ENCODE results near the gene TNNC1.

TNNC1 gene

DNA sequence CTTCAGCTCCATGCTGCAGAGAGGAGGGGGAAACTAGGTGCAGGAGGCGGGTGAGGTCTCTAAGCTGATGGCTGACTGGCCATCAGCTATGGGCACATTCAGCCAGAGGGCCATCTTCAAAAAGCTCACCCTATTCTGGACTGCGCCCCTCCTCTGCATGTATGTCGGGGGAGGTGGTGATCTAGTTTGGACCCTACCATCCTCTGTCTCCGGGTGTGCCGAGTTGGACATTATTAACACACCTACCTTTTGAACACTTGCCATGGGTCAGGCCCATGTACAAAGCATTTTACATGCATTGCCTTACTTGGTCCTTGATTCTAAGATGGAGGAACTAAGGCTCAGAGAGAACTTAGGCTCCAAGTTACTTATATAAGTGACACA is 3.0 kb upstream of the TNNC1 start:
- DNase-seq: no peak

DNA sequence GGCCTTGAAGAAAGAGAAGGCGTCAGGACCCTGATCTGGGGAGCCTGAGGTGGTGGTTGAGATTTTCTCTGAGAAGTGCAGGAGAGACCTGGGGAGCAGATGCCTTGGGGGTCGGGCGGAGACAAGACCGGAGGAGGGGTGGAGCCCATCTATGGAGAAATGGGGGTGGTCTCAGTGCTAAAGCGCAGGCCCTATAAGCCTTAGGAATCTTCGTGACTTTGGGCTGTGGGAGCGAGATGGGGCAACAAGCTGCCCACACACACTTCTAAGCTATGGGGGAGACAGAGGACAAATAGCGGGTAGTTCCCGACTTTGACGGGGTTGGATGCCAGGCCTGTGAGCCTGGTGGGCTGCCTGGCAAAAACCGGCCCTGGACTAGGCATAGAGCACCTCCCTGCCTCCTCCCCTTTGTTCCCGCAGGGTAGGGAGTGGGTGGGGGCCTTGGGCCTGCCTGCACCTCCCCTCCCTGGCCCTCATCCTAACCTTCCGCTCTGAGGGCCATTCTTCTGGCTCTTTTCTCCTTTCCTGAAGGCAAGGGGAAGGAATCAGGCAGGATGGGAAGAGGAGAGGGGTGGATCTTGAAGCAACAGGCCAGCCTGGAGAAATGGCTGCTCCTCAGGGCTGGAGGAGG is 2.4 kb upstream of the TNNC1 start:
- DNase-seq: no peak

DNA sequence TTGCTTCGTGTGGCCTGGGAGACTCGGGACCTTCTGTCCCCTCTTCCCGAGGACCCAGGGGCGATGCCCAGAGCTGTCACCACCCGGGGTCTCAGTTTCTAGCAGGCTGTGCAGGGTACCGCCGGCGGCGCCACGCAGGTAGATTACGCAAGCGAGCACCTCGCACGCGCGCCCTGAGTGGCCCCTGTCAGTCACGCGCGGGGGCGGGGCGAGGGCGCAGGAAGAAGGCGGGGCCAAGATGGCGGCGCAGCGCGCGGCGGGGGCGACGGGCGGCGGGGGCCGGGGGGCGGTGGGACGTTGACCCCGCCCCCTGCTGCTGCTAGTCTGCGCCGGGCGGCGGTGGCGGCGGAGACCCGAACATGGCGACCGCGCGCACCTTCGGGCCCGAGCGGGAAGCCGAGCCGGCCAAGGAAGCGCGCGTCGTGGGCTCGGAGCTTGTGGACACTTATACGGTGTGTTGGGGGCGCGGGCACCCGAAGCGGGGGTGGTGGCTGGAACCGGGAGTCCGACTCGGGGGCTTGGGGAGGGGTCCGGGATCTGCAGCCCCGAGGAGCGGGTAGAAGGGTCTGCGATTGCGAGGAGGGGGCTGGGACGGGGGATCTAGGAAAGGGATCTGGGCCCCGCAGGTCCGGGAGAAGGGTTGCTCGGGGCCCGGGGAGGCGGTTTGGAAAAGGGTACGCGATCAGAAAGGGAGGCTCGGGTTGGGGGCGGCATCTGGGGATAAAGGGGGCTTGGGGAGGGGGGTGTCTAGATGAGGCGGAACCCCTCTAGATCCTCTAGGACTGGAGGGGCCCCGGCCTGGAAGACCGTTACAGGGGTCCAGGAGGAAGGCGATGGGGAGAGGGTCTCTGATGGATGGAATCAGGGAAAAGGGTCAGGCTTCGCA is 1.7 kb upstream of the TNNC1 start, which contains the start of gene NISCH:
NISCH (plus strand) TSS at position 322 of the 886 bp plus-strand sequence; CDS start at position 360, 38 bp downstream.
- peak; percentile 38 for DNase-seq

DNA sequence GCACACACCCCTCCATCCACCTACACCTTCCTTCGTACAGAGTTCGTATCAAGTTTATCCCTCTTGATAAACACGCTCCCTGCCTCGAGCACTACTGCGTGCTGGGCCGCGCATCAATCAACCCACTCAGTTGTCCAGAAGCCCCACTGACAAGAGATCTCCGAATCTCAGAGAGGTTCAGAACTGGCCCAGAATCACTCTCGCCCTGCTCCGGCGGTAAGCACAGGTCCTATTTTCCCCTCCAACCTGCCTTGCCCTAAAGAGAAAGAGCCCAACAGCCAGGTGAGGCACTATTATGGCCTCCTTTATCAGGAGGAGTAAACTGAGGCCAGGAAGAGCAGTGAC is 1.1 kb upstream of the TNNC1 start:
- DNase-seq: no peak

DNA sequence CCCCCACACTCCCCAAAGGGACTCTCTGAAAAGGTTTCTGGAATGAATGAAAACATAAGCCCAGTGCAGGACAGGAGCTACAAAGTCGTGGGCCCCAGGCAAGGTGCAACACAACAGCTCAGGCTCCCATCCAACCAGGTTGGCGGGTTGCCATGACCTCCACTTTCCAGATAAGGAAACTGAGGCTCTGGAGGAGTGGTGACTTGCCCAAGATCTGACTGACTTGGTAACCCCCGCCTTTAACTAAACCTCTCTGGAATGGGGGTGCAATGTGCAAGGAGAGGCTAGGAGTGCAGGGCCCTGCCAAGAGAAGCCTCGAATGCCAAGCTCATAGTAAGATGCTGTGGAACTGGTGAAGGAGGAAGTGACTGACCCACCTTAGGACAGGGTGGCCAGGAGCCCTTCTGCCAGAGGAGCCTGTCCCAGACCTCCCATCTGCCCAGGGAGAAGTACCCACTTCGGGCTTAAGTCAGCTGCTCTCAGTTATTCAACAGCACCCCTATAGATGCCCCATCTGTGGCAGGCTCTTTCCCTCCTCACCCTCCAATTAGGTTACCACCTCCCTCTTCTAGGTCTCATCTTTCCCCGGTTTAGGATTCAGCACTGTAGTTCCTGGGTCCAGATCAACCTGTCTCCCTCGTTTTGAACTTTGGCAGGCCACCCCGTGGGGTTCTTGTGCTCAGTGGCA is 553 bp upstream of the TNNC1 start:
- DNase-seq: no peak

DNA sequence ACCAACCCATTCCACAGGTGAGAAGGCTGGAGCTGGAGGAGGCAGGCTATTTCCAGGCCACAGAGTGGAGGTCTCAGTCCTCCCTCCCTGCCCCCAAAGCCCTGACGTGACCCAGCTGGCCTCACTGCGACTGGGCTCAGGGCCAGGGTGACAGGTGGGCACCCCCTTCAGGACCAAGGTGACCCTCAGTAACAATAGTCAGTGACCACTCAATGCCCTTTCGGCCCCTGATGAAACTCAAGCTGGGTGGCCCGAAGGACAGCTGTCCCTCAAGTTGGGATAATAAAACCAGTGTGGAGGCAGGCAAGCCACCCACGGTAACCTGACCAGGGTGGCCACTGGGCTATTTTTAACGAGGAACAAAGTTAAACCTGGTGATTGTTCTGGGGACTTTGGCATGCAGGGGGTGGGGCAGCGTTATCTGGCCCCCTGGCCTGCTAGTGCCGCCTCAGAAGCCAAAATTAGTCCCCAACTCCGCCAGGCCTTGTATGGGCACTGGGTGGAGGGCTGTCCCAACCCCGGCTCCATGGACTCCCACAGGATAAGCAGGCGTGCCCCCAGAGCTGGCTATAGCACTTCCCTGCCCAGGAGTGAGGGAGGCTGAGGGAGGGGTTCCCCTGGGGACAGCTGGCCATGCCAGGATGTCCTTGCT is 1.1 kb downstream of the TNNC1 start:
- no peak for DNase-seq

DNA sequence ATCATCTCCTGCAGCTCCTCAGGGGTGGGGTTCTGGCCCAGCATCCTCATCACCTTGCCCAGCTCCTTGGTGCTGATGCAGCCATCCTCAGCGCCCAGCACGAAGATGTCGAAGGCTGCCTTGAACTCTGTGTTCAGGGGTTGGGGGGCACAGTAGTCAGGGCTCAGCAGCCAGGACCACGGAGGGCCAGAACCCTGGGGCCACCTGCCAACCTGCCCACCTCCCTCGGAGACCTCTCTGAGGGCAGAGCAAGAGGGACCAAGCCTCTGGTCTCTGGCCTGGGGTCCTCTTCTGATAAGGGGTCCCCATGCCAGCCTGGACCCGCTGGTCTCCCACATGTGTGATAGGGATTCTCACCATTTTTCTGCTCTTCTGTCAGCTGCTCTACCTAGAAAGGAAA is 1.7 kb downstream of the TNNC1 start:
- DNase-seq: no peak

DNA sequence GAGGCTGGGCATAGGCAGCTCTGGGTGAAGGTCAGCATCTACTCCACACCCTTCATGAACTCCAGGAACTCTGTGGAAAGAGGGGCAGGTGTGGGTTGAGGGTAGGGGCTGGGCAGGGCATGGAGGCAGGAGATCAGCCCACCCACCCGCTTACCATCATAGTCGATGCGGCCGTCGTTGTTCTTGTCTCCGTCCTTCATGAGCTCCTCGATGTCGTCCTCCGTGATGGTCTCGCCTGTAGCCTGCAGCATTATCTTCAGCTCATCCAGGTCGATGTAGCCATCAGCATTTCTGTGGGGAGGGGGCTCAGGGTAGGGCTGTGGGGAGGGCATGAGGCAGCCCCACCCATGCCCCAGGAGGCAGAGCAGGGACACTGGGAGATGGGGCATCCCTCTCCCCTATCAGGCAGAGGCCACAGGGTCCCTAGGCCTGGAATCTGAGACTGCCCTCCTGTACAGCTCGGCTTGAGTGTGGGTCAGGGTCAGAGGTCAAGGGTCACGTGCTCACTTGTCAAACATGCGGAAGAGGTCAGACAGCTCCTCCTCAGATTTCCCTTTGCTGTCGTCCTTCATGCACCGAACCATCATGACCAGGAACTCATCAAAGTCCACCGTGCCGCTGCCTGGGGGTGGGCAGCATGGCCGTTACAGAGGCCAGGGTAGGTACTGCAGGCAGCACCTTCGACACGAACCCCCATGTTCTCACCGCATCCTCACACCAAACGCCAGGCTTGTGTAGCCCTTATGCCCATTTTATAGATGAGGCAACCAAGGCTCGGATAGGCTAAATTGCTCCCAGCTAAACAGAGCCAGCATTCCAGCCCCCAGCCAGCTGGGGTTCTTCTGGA is 2.4 kb downstream of the TNNC1 start:
- DNase-seq: no peak

DNA sequence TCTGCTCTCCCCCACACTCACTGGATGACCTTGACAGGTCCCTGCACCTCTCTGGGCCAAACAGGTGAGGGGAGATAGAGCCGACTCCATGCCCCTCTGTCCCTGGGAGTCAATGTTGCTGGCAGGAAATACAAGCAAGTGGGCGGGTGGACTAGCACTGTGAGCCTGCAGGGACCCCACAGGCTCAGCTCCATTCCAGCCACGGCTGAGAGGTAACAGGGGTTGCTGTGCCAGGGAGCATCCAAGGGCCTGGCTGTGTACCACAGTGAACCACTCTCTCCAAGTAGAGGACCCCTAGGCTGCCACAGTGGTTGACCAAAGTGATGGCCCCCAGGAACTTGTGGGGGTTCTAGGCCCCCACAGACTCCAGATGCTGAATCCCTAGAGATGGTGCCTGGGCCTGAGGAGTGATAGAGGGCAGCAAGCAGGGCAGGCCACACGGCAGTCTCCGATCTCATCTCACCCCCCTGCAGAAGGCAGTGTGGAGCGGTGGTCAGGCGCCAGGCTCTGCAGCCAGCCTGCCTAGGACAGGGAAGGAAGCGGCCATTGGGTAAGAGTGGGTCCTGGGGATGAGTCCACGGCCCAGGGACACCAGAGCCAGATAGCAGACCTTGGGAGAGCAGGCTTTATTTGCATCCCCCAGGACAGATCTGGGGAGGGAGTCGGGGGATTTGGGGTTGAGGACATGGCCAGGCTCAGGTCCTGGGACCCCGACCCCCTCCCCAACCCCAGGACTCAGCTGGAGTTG is 3.2 kb downstream of the TNNC1 start:
- DNase-seq: no peak

DNA sequence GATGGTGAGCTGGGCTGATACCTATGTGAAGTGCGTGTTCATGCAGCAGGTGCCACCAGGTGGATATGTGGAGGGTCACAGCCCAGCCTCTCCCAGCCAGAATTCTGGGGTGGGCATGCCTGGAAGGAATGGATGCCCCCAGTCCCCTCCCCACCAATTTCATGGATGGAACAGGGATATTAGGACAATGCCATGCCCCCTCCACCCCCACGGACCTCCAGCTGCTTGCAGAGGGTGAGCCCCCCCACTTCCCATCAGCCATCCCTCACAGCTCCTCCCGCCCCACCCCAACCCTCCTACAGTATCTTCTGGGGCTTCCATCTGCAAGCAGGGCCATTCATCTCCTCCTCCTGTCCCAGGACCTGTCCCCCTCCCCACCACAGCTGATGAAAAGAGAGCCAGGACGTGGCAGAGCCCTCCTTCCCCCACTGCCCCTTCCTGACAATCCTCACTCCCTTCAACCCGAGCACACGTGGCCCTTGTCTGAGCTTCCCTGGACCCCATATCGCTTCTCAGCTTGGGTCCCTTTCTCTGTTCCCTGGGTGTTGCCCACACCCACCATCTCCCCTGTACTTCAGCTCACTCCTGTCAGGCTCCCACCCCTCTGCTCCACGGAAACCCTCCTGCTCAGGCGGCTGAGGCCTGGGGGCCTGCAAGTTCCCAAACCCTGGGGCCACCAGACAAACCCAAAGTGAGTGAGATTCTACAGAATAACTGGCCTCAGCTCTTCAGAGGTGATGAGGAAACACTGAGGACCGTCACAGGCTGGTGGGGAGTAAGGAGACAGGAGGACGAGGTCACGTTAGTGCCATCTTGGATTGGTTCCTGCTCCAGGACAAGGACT is 6.1 kb downstream of the TNNC1 start:
- no peak for DNase-seq

DNA sequence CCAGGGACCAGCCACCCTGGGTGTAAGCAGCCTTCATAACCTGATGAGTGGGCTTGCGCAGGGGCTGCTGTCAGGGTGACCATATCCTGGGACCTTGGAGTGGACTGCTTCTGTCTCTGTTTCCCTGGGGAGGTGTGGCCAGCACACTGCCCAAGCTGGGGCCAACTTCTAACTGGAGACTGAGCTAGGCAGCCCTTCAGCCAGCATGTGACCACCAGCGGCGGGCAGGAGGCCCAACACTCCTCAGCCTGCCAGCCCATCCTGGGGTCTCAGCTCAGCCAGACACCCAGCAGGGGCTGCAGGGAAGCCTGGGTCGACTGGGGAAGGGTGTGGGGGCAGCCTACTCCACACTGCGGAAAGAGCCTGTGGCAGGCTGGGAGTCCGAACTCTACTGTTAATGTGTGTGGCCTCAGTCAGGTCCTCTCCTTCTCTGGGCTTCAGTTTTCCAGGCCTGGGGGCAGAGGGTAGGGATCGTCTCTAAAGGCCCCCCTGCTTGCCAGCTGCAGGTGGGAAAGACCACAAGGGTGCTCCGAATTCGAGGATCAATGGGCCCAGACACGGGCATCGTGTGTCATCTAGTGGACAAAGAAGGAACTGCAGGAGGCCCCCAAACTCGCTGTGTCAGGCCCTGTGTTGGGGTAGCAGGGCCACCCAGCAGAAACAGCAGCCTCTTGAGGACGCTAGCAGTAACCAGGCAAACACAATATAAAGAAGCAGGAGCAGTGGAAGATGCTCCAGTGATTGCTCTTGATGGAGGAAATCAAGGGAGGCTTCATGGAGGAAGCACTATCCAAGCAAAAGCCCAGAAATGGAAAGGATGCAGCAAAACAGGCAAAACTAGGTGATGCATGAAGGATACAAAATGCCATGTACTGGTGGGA is 7.0 kb downstream of the TNNC1 start:
- no peak for DNase-seq

DNA sequence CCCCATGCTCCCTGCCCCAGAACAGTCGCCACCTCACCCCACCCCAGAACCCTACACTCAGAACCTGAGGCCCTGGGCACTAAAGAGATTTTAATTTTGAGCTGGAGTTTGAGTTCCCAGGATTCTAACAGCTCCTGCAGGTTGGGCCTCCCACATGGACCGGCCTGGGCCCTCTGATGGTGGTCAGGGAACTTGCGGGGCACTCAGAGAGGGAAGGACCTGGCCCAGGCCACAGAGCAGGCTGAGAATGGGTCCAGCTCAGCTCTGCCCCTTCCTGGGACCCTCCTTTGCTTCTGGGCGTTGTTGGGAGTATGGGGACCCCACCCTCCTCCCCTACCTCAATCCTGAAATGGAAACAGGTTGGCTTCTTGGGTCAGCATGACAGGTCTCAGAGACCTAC is 7.8 kb downstream of the TNNC1 start:
- no peak for DNase-seq

DNA sequence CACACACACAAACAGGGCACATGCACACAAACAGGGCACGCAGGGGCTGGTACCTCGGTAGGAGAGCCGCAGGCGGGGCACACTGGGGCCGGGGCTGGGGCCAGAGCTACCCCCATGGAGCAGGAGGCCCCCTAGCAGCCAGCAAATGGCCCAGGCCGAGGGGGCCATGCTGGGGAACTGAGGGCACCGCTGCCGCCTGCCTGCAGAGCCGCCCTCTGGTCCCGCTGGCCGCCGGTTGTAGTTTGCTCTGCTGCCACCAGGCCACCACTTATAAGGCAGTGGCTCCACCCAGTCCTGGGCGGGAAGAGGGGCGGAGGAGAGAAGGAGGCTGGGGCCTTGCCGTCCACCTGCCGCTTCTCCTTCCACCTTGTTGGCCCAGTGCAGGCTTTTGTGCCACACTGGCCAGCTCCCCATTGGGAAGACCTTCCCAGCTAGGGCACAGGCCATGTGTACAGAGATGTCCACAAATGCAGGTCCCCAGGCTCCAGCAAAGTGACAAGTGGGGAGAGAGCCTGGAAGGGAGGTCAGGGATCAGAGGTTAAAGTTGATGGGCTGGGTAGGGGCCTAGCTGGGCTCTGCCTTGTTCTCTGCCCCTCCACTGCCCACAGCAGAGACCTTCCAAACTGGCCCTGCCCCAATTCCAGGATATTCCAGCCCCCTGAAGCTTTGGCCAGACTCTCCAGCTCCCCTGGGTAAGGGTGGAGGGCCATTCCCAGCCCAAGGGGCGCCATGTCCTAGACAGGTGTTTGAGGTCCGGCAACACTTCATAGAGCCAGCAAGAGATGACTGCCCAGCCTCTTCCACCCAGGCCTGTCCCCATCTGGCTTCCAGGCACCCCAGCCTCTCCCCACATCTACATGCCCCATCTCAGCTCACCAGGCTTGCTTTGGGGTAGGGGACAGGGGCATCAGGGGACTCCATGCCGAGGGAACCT is 8.7 kb downstream of the TNNC1 start, which contains the start of gene SEMA3G:
SEMA3G (minus strand) TSS at position 244 of the 934 bp plus-strand sequence; CDS start at position 168, 76 bp downstream.
- no peak for DNase-seq

DNA sequence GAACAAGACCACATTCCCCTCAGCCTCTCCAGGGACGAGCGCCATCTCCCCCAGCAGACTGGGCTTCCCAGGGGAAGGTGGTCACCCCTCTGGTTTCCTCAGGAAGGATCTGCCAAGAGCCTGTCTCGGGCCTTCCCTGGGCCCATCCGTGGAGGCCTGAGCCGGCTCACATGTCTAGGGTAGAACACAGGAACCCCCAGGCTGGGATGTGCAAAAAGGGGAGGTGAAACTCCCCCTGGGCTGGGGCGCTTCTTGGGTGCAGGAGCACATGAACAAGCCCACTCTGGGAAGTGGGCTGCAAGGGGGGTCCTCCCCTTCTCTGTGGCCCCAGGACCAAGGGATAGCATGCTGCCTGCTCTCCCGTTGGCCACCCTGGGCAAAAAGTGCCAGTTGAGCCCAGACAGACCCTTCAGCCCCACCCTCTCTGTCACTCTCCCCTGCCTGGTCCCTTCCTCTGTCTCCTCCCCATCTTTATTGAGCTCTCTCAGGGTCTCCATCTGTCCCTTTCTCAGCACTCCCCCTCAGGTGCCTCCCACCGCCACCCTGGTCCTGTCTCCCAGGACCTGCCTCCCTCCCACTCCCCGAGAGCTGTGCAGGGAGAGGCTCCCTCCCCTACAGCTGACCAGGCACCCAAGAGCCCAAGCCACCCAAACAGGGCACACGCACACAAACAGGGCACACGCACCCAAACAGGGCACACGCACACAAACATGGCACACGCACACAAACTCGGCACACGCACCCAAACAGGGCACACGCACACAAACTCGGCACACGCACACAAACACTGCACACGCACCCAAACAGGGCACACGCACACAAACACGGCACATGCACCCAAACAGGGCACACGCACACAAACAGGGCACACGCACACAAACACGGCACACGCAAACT is 9.8 kb downstream of the TNNC1 start:
- no peak for DNase-seq

DNA sequence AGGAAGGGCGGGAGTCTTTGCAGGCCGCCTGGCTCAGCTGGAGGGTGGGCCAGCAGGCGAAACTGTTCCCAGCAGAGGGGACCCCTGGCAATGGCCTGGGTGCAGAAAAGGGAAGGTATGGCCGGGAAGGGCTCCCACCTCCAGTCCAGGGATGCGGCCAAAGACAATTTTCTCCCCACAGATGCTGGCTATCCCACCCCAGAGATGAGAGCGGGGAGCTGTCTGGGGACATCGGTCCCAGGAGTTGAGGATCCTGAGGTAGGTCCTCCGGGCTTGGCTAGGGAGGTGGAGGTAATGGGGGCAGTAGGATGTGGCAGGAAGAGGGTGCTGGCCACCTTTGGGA is 10.6 kb downstream of the TNNC1 start:
- DNase-seq: no peak

DNA sequence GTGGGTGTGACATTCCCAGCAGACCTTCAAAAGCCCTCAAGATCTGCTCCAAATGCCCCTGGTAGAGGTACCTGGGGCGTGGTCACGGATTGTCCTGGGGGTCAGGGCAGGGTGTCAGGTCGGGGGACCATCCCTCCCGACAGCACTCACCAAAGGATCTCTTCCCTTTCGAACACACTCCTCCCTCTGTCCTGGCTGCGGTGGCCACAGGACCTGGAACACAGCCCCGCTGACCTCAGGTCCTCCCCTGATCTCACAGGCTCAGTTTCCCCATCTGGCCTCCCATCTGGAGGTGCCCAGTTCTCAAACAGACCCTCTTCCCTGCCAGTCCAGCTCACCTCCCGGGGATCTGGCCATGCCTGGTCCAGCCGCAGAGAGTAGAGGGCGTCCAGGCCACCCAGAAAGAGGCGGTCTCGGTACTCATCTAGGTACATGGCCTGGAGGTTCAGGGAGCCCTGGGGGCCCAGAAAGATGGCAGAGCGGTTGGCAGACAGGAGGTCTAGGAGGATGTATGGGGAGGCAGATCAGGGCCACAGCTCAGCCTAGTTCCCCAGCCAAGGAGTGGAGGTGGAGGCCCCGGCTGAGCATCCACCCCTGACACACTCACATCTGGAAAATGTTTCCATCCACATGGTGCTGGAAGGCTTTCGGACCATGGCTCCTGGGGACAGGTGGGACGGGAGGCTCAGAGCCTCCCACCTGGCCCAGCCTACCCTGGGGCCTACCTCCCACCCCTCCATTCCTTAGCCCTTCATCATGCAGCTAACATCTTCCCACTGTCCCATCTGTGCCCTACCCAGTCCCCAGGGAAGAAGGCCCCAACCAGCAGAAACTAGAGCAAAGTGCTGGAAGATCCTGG is 11.2 kb downstream of the TNNC1 start:
- DNase-seq: no peak

Data from NCI-H2107 (cell line).